Upper lobe of left lung (tissue), 4 donors: ENCODE data around the gene KRTAP10-4.

Experiments used
- POLR2AphosphoS5 ChIP-seq, 2 donors: sonication (generic); formaldehyde crosslinking; IDR thresholded peaks; one replicate each; pipeline ENCODE4 v1.5.1; 2017; ENCODE audit warnings: antibody characterized with exemption in 2 of 2
- TF ChIP-seq, protein P1 (sequence below), 6 experiments: fragments of 450-650 bp in 4 of 6; fragments of 200-600 bp in 2 of 6; sonication (generic) in 2 of 6; IDR thresholded peaks; one replicate each; pipeline ENCODE4 v1.5.1; 2016 to 2019; ENCODE audit warnings: antibody characterized with exemption in 6 of 6

DNA sequence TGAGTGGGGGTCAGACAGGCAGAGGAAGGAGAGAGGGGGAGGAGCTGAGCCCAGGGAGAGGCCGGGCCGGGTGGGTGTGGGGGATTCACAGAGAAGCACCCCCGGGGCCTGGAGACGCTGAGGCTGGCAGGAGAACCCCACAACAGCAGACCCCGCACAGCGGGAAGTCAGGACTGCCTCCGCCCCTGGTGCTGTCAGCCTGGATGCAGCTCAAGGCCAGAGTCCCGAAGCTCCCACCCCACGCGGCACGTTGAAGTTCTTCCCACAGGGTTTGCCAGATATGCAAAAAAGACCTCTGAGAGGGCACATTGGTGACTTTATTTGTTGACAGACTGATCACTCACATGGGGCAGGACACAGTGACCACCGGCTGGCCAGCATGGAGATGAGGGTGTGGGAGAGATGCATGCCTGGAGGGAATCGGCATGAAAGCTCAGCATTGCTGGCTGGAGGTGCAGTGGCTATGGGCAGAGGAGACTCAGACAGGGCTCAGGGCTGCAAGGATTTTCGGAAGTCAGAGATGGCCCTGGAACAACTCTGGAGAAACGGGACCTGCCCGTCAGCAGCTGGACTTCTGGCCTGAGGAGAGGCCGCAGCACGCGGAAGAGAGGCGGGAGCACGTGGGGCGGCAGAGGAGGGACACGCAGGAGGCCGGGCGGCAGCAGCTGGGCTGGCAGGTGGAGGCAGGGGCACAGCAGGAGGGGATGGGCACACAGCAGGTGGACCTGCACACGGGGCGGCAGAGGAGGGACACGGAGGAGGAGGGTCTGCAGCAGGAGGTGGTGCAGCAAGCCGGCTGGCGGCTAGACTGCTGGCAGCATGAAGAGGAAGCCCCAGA, 15.8 kb upstream of the KRTAP10-4 start:
- TF ChIP-seq, protein P1, sequence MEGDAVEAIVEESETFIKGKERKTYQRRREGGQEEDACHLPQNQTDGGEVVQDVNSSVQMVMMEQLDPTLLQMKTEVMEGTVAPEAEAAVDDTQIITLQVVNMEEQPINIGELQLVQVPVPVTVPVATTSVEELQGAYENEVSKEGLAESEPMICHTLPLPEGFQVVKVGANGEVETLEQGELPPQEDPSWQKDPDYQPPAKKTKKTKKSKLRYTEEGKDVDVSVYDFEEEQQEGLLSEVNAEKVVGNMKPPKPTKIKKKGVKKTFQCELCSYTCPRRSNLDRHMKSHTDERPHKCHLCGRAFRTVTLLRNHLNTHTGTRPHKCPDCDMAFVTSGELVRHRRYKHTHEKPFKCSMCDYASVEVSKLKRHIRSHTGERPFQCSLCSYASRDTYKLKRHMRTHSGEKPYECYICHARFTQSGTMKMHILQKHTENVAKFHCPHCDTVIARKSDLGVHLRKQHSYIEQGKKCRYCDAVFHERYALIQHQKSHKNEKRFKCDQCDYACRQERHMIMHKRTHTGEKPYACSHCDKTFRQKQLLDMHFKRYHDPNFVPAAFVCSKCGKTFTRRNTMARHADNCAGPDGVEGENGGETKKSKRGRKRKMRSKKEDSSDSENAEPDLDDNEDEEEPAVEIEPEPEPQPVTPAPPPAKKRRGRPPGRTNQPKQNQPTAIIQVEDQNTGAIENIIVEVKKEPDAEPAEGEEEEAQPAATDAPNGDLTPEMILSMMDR (IDR thresholded peaks at IDR 0.05): no peak
- no peak for TF ChIP-seq POLR2AphosphoS5 (IDR thresholded peaks at IDR 0.05)
